Omental fat pad (tissue), 4 donors: ENCODE results near the gene SPAG9. TPM values are rescaled to one million over a fixed set of nuclear protein-coding genes. Genes with fewer than 3 reads are reported as not detected.
"Not testable (repeated sequence)": the region's sequence is repeated elsewhere in the genome, so short reads cannot be mapped to it uniquely, and the experiment has no call there.

Experiments
- ATAC-seq: fragments of 150-250 bp; one replicate; pipeline ENCODE4 v1.9.1; 2016; ENCODE audit warnings: mild to moderate bottlenecking, moderate library complexity; ENCODE audit not compliant: low FRiP score
- DNase-seq: peaks from one replicate; pipeline ENCODE4 v3.0.0-alpha.2; 2019; ENCODE audit warnings: low spot score
- total RNA-seq, 4 donors: library from RNA; depleted of rRNA; stranded (reverse); fragments of >200 nt; gene quantifications; one replicate each; pipeline ENCODE4 v1.1.0, GENCODE V29; 2016
- TF ChIP-seq, protein P1 (sequence below), 3 donors: fragments of 450-650 bp; IDR thresholded peaks; one replicate each; pipeline ENCODE4 v1.5.1; 2016 to 2017; ENCODE audit warnings: antibody characterized with exemption in 3 of 3, mild to moderate bottlenecking in 3 of 3, moderate library complexity in 2 of 3

Gene SPAG9
- total RNA-seq, 4 donors from 2014 or later = 117 to 197 (median 138) TPM

DNA sequence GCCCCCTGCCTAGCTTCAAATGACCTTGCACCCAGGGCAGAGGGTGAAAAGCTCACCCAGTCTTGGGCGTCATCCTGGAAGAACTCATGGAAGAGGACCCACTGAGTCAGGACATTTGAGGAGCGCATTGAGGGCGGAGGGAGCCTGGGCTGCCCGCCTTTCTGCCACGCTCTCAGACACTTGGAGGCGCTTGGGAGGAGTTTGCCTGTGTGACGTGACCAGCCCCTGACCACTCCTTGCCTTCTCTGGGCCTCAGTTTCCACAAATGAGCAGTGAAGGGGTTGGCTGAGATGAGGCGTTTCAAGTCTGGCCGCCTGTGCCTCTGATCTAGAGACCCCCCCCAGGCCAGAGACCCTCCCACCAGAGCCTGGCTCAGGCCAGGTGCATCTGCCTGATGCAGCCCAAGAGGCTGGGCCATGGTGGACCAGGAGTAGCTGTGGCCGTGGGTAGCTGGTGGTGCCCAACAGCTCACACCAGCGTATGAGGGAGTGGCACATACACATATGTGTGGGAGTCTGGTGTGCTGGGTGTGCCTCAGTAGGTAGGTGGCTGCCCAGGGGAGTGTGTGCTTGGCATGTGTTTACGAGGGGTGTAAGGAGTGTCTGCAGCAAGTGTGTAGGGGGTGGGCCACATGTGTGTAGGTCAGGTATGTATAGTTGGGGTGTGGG, 174.3 kb downstream of the SPAG9 start:
- ATAC-seq (no peak), DNase-seq (no peak)
- TF ChIP-seq, protein P1, sequence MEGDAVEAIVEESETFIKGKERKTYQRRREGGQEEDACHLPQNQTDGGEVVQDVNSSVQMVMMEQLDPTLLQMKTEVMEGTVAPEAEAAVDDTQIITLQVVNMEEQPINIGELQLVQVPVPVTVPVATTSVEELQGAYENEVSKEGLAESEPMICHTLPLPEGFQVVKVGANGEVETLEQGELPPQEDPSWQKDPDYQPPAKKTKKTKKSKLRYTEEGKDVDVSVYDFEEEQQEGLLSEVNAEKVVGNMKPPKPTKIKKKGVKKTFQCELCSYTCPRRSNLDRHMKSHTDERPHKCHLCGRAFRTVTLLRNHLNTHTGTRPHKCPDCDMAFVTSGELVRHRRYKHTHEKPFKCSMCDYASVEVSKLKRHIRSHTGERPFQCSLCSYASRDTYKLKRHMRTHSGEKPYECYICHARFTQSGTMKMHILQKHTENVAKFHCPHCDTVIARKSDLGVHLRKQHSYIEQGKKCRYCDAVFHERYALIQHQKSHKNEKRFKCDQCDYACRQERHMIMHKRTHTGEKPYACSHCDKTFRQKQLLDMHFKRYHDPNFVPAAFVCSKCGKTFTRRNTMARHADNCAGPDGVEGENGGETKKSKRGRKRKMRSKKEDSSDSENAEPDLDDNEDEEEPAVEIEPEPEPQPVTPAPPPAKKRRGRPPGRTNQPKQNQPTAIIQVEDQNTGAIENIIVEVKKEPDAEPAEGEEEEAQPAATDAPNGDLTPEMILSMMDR (IDR thresholded peaks at IDR 0.05) = no peak

DNA sequence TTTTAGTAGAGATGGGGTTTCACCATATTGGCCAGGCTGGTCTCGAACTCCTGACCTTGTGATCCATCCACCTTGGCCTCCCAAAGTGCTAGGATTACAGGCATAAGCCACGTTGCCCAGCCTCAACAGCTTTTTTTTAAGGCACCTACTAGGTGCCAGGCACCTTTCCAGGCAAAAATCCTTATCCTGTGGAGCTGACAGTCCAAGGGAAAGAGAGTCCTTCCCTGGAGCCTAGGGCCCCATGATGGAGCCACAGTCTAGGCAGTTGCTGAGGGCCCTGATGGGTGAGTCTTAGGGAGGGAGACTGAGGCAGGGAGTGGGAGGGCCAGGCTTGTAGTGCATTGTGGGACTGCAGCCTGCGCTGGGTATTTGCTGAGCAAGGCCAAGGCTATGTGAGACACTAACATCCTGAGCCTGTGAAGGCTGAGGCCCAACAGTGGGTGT, 174.9 kb downstream of the SPAG9 start:
- no peak for ATAC-seq
- no peak for DNase-seq
- TF ChIP-seq, protein P1 (IDR thresholded peaks at IDR 0.05) = no peak

DNA sequence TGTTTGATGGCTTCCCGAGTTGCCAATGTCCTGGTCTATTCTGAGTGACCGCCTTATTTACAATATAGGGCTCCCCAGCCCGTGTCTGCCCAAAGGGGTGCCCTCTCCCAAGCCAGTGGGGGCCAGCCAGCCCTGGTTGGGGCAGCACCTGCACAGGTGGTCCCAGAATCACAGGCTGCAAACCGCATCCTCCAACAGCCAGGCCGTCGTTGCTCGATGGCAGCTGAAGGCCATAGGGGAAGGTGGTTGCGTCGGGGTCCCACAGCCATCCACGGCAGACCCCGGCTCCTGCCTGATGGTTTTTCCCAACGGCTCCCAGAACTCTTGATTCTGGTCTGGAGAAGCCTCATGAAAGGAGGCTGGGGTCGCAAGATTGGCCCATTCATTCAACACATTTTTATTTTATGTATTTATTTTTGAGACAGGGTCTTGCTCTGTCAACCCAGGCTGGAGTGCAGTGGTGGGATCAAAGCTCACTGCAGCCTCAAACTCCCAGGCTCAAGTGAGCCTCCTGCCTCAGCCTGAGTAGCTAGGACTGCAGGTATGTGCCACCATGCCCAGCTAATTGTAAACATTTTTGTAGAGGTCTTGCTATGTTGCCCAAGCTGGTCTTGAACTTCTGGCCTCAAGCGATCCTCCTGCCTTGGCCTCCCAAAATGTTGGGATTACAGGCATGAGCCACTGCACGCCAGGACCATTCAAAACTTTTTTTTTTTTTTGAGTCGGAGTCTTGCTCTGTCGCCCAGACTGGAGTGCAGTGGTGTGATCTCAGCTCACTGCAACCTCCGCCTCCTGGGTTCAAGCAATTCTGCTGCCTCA, 175.6 kb downstream of the SPAG9 start:
- DNase-seq (no peak), ATAC-seq (no peak)
- TF ChIP-seq, protein P1 (IDR thresholded peaks at IDR 0.05) = no peak

DNA sequence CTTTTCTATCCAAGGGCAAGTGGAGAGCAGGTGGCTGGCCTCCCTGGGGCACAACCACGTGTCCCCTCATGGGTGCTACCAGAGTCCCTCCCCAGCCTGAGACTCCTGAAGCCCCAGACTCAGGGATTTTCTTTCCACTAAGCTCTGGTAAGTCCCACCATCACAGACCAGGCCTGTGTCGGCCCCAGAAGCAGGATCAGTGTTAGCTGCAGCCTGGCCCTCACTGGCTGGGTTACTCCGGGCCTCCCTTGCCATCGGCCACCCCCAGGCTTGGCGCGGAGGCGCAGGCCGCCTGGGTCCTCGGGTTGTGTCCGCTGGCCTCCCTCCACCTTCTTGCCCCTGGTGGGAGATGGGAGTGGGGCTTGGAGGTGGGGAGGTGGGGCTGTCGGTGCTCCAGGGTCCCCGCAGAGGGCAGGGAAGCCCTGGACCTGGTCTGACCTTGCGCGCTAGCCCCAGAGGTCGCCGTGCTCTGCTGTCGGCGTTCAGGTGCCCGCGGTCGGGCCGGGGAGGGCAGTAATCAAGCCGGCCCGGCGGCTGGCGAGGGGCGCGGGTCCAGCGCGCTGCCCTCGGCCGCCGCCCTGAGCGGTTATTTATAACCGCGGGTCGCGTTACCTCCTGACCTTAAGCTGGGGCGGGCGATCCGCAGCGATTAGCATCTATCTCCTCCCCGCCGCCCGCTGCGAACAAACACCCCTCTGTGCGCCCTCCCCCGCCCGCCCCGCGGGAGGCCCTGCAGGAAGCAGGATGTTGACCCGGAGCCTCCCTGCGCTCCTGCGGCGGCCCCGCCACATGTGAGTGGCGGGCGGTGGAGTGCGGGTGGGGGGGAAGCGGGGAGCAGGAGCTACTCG, 176.4 kb downstream of the SPAG9 start:
- TF ChIP-seq, protein P1 (IDR thresholded peaks at IDR 0.05) = no peak

DNA sequence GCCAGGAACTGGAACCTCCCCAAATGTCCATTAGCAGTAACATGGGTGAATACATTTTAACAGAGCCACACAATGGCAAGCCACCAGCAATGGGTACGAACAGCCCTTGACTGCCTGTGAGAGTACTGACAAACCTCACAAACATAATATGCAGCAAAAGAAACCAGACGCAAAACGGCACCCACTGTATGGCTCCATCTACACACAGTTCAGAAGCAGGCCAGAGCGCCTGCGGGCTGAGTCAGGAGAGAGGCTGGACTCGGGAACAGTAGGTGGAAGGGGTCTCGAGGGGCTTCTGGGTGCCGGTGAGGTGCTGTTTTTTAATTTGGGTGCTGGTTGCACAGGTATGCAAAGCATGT, 177.1 kb downstream of the SPAG9 start:
- TF ChIP-seq, protein P1 (IDR thresholded peaks at IDR 0.05) = no peak
- no peak for ATAC-seq

More for the DNA sequence above, 176.4 kb downstream of the SPAG9 start:
- DNase-seq (no peak), ATAC-seq (peak; percentile 21)

DNA sequence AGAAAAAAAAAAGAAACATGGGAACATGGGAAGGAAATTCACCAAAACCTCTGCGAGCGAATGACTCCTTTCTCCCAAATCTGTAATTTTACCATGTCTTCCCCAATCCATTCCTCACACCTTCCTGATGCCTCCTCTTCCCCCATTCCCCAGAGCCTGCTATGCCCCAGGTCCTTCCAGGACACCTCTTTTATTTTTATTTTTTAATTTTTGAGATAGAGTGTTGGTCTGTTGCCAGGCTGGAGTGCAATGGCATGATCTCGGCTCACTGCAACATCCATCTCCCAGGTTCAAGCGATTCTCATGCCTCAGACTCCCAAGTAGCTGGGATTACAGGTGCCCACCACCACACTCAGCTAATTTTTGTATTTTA, 179.0 kb downstream of the SPAG9 start:
- ATAC-seq, DNase-seq: not testable (repeated sequence)

More for the DNA sequence above, 177.1 kb downstream of the SPAG9 start:
- no peak for DNase-seq
